Stimulated activated CD8-positive, alpha-beta memory T cell treated with anti-CD3 and anti-CD28 coated beads, Interleukin-7, amount 100 ng/mL, for 48 hours (primary cell): ENCODE results near the gene PGR.

Experiments used
- DNase-seq, 2 donors: peaks; one replicate each; pipeline ENCODE4 v3.0.0-alpha.2; 2020; ENCODE audit warnings: low read depth in 1 of 2; ENCODE audit errors: extremely low read depth in 1 of 2

The PGR gene

DNA sequence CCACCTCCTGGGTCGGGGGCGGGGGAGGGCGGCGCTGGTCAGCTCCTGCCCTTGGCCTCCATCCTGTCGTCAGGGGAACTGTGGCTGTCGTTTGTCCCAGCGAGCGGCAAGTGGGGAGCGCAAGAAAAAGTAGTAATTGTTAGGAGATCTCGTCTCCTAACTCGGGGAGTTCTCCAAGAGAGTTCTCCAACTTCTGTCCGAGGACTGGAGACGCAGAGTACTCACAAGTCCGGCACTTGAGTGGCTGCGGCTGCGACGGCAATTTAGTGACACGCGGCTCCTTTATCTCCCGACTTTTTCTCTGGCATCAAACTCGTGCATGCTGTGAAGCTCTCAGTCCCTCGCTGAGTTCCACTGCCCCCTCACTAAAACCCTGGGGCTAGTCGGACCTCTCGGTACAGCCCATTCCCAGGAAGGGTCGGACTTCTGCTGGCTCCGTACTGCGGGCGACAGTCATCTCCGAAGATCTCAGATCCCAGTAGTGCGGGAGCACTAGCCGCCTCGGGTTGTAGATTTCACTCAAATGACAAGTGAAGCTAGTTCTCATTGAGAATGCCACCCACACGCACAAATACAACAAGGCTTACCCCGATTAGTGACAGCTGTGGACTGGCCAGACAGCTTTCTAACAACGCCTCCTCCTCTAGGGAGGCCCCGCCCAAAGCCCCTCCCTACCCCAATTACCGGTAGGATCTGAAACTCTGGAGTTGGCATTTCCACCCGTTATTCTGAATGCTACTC, at the start of gene PGR:
Gene PGR, minus strand, starts transcription at position 611 of the 741 bp plus-strand sequence. CDS start 743 bp downstream, outside the sequence.
- DNase-seq, result no peak

DNA sequence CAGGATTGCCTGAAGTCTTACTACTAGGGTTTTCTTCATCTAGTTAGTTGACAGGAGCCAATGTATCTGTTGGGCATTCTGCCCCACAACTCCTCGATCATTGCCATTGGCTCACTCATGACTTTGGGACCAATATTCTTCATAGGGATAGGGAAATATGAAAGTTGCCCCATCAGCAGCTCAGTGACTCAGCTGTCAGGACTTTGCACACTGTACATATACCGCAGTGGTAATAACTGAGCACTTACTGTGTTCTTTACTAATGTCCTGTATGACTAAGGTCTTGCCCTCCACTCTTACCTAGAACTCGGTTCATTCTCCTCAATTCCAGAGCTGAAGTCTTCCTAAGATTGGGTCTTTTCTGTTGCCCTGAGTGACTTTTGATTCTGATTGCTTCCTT, 46.8 kb upstream of the PGR start:
- DNase-seq, result no peak

DNA sequence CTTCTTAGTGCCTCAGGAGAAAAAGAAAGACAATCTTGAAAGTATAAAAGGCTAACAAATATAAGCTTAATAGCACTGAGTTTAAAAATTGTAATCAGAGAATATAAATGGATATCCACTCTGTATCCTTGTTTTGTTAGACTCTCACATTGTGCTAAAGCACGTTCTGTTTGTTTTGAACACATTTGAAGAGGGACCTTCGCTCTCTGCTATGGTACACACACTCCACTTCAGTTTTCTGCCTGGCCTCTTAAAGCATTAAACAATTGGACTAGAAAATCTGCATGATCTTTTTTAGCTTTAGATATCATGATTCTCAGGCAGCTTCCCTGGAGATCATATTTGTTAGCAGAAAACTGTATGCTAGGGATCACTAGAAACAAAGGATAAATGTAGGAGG, 40.3 kb upstream of the PGR start:
- DNase-seq, result no peak

DNA sequence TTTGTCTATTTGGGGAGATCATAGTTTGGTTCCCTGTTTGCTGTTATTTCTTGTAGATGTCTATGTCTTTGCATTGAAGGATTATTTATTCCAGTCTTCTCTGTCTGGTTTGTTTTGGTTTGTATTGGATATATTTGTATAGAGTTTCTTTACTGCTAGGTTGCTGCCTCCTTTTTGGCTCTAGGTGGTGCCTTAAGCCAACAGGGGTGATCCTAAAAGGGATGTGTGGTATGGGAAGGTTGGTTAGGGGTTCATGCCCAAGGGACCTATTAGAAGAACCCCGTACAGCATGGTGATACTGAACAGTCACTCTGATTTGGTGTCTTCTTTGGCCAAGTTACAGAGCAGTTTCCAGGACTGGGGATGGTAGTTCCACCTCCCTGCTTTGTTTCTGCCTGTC, 36.4 kb upstream of the PGR start:
- no peak for DNase-seq

DNA sequence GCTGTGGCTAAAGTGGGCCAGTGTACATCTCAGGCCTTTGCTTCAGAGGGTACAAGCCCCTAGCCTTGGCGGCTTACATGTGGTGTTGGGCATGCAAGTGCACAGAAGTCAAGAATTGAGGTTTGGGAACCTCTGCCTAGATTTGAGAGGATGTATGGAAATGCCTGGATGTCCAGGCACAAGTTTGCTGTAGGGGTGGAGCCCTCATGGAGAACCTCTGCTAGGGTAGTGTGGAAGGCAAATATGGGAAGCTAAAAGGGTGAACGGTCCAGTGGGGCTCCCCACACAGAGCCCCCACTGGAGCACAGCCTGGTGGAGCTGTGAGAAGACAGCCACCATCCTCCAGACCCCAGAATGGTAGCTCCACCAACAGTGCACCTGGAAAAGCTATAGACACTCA, 28.5 kb upstream of the PGR start:
- DNase-seq, result no peak

DNA sequence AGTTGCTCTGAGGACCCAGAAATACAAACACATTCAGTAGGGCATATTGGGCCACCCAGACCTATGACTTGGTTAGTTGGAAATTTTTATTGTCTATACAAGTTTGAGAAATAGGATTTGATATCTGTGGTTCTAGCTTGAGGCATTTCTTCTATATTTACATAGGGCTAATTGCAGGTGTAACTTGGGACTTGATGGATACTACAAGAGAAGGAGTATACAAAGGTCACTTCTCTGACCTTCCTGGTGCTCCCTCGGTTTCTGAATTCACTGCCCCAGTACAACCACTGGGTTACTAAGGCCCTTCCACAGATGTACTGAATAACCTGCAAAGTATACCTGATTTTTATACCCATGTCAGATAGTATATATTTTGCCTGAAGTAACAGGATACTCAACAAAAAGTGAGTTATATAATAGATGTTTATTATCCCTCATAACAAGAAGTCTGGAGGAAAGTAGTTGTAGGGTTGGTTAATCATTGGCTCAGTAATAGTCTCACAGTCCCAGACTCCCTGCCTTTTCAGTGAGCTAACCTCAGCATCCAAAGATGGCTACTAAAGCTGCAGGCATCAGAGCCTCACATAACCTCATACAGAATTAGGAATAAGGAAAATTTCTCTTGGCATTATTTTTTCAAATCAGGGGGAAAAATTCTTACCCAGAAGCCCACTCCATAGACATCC, 8.8 kb upstream of the PGR start:
- DNase-seq, result no peak

DNA sequence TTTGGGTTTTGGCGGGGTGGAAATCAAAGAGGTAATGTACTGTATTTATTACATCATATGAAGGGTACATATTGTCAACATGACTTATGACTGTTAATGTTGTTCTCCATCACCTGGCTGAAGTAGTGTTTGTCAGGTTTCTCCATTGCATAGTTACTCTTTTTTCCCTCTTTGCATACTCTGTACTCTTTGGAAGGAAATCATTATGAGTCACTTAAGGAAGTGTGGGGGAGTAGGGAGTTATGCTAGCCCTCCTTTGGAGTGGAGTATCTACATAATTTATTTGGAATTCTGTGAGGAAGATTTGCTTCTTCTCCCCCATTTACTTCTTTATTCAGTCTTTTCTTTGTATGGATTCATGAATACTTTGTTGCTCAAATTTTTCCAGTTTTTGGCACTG, 3.6 kb upstream of the PGR start:
- no peak for DNase-seq

DNA sequence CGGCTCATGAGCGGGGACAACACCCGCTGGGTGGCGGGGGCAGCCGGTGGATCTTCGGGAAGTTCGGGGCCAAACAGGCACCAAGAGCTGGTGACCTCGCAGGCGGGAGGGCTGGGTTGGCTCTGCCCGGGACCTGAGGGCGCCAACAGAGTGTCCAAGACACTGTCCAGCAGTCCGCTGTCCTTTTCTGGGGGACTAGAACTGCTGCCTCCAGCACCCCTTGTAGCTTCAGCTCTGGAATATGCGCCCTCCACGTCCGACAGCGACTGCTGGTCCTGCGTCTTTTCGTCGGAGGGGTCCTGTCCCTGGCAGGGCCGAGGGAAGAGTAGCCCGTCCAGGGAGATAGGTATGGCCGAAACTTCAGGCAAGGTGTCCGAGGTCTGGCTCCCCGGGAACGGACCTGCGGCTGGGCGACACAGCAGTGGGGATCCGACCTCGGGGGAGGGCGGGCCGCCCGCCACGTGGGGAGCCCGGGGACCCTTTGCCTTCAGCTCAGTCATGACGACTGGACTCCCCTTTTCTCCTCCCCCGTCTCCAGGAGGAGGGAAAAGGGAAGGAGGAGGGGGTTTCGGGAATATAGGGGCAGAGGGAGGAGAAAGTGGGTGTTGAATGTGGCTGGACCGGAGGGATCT, 926 bp downstream of the PGR start:
- no peak for DNase-seq

DNA sequence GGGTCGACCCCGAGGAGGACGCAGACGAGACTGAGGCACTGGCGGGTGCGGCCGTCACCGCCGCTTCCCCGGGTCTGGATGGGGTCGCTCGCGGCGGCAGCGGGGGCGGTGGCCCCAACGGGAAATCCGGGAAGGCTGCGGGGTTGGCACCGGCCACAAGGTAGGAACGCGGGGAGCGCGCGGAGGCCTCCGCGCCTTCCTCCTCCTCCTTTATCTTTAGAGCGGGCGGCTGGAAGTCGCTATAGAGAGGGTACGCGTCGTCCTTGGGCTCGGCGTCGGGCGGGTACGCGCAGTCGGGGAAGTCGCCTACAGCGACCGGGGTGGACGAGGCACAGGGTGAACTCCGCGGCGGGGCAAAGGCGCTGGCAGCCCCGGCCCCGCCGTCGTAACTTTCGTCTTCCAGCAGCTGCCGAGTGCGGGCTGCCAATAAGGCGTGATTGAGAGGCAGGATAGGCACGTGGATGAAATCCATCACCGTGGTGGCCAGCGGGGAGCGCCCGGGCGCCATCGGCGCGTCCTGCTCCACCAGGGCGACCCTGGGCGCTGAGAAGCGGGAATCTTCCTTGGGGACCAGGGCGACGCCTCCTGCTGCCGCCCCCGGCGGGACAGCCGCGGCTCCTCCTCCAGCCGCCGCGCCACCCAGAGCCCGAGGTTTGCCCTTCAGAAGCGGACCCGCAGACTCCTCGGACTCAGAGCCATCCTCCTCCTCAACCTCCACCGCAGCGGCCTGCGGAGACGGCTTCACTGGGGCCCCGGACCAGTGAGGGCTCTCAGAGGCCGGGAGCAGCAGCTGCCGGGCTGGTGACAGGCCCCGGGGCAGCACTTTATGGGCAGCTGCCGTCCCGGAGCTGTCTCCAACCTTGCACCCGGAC, 1.7 kb downstream of the PGR start:
- DNase-seq, result no peak

DNA sequence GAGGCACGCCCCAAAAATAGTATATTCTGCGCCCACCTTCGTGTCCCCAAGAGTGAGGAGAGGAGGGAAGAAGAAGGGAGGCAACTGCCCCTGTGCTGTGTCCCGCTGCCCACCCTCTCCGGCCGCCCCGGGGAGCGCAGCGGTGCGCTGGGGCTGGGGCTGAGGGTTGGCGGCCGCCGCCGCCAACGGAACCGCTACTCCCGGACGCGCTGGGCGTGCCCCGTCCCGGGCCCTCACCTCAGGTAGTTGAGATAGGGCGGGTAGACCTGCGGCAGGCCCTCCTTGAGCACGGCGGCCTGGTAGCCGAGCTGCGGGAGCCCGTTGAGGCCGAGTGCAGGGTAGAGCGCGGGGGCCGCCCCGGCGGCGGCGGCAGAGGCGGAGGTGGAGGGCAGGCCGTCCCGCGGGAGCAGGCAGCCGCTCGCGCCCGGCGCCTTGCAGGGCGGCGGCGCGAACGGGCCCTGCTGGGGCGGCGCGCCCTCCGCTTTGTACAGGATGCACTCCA, 2.4 kb downstream of the PGR start:
- no peak for DNase-seq

DNA sequence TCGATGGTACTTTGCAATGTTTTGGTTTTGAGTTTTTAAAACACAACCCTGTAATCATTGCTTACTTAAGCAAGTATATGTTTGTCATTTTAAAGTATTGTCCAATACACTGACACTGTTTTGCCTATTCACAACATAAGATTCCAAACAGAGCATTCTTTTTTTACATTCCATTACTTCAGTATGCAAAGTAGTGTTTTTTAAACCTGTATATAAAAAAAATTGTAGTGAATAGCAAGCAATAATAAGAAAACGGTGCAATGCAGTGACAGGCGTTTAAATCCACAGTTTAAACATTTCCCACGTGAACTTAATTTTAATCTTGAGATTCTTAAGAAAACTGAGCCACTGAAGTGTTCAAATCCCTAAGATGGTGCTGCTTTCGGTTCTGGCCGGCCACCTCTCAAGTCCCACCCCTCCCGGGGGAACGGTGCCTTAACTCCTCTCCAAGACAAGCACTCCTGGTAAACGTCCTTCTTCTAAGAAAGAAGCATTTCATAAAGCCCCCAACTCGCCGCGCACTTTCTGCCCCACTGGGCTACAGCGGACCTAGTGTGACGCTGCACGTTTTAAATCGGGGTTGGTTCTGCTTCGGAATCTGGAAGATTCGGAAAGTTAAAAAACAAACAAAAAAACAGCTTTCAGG, 2.9 kb downstream of the PGR start:
- DNase-seq, result no peak

DNA sequence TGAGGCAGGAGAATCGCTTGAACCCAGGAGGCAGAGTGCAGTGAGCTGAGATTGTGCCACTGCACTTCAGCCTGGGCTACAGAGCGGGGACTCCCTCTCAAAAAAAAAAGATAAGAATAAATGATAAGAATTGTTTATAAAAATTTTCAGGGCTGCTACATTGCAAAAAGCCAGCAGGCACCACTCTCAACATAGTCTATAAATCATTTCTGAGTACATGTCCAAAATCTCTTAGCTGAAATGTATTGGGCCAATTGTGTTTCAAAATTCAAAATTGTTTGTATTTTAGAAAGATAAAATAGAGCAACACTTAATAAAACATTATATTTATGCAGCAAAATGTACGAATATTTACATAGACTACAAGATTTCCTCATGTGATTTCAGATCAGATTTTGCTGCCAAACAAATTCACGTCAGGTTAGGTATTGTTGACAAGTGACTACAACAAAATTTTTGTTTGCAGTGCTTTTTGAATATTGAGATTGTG, 13.9 kb downstream of the PGR start:
- no peak for DNase-seq

DNA sequence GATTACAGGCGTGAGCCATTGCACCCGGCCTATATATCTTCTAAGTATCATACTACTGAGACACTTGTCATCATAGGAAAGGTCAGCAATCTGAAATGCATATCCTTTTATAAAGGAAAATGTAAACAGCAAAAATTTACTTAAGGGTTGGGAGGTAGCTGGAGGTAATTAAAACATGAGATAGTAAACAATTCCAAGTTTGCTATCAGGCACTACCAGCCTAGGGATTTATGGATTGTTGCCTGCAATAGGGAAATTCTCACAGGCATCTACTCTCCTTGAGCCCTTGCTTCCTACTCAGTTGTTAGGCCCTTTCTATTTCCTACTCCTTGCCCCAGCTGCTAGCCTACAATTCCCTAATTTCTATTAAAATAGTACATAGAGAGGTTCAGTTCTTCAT, 16.1 kb downstream of the PGR start:
- no peak for DNase-seq

DNA sequence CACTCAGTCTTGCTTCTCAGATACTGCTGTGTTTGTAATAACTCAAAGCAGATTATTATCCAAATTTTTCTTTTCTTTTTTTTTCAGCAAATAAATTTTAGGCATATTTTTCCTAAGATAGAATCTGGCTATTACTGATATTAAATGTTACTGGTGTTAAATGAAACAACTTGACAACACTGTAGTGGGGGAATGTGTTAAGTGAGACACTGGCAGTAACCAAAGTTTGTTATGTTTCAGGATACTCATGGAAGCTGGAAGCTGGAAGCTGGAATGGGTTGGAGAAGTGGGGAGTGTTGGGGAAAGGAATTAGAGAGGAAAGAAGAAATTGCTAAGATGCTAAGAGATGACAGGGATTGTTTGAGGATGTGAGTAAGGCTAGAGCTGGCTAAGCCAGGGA, 24.9 kb downstream of the PGR start:
- no peak for DNase-seq

DNA sequence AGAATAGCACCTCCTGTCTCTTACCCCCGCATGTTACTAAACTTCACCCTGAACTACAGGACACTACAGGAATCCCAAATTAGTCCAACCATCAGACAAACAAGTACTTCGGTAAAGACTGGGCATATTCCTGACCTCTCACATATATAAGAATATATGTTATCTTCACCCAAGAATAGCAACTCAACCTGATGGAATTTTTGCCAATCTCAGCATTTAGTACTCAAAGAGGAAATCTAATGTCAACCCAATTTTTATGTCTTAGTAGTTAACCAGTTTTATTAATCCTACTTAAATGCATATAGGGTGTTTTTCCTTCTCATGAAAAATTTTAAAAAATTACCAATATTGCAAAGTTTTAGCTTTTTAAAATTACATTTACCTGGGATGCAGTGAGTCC, 26.2 kb downstream of the PGR start:
- DNase-seq, result no peak

DNA sequence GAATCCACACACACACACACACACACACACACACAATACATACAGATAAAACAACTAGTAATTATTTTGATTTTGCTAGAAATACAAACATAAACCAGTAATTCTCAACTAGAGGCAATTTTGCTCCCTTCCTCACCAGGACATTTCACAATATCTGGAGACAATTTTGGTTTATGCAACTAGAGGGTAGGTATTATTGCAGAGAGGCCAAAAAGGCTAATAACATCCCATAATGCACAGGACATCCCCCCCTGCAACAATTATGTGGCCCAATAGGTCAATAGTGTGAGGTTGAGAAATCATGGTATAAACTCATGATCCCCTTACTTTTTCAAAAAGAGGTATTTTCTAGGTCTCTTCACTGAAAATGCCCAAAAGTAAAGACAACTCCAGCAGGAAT, 29.0 kb downstream of the PGR start:
- DNase-seq, result no peak

DNA sequence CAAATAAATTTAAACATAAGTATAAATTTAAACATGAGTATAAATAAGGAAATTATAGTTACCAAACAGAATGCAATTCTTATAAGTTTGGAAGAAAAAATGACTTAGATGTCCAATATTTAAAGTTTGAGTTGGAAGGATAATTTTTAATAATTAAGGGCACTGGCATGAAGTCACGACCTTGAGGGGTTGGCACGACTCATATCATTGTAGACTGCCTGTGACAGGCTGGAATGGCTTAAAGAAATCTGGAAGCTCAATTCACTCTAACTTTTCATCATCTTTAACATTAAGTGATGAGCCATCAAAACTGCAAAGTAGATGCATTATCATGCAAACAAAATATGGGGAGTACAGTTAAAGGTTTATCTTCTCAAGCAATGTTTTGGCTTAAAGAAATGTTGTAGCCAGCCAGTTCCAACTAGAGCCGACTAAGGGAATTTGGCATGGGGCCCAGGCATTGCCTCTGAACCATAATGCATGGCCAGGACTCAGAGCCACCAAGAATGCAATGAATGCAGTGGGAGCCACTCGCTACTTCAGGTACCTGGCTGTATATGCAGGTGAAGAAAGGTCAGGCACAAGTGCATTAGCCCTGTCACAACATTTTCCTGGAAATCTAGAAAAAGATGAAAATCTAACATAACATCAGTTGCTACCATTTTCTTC, 33.4 kb downstream of the PGR start:
- DNase-seq, result no peak

DNA sequence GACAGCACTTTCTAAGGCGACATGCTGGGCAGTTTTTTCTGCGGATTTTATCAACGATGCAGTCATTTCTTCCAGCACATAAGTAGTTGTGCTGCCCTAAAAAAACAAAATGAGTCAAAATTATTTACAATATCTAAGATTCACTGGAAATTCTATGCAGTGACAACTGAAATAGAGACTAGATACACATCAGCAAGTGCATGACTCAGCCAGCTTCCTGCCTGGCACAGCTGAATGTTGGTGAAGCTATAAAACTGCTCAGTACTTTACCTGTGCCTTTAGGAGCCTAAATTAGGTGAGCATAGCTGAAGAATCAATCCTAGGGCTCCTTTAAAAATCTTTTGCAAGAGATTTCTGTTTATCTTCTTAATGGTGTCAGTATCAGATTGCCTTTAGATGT, 37.8 kb downstream of the PGR start:
- DNase-seq, result no peak

DNA sequence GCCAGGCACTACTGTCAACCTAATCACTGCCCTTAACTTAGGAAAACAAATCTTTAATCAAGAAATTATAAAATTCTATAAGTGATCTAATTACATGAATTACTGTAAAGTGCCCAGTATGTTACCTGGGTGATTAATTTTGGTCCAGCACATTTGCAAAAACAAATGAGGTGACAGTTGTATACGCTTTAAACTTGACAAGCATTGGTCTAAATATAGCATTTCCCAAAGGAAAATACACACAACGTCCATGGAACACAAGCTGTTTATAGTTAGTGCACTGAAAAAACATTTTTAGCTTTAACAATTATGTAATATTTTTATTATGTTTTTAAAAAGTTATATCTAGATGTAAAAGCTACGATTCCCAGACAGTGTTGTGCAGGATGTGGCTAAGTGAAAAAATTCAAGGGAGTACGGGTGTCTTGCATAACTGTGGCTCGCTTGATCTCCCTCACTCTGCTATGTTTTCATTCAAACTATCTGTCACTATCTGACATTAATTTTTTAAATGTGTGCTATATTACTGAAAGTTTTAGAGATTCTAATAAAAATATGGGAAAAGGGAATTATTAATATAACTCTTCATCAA, 38.8 kb downstream of the PGR start:
- no peak for DNase-seq

DNA sequence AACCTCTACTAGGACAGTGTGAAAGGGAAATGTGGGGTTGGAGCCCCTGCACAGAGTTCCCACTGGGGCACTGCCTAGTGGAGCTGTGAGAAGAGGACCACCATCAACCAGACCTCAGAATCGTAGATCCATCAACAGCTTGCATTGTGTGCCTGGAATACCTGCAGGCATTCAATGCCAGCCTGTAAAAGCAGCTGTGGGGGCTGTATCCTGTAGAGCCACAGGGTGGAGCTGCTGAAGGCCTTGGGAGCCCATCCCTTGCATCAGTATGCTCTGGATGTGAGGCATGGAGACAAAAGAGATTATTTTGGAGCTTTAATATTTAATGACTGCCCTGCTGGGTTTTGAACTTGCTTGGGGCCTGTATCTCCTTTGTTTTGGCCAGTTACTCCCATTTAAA, 46.3 kb downstream of the PGR start:
- no peak for DNase-seq
